Measurements from ENCODE around the gene HSD17B2. TPM values are rescaled to one million over a fixed set of nuclear protein-coding genes. Genes with fewer than 3 reads are reported as not detected.

The HSD17B2 gene
- polyA plus RNA-seq, 3 donors = not detected

- Histone ChIP-seq H3K79me2 (ENCODE audit: insufficient read depth, low read length) (no peaks in the 10 kb centered on the region), H3K9ac (ENCODE audit: insufficient read depth, low read length, poor library complexity, severe bottlenecking) (no peak overlapping the region), H3K4me1 (ENCODE audit: control insufficient read depth in 1 of 2, insufficient read depth in 2 of 2, low read length in 2 of 2) (no peaks in the 10 kb centered on the region), H3K36me3 (replicated peaks in 1 of 2; ENCODE audit: control insufficient read depth in 1 of 2, insufficient read depth in 2 of 2, low read length in 2 of 2) (no peaks in the 10 kb centered on the region), H3K27me3 (ENCODE audit: control insufficient read depth in 2 of 2, insufficient read depth in 2 of 2, low read length in 2 of 2) (peaks cover 0 to 2% of the 10 kb centered on the region in 2 donors), H2AFZ (ENCODE audit: insufficient read depth, low read depth, low read length, poor library complexity, severe bottlenecking) (no peak overlapping the region), H3K27ac (ENCODE audit: low read depth in 1 of 2, low read length in 2 of 2) (no peak overlapping the region), H3K4me2 (replicated peaks; ENCODE audit: extremely low read depth, low read length, poor library complexity, severe bottlenecking) (no peak overlapping the region), H4K20me1 (ENCODE audit: insufficient read depth, low read length) (no peaks in the 10 kb centered on the region), H3K4me3 (replicated peaks in 1 of 3; ENCODE audit: low read depth in 2 of 3, low read length in 3 of 3) (no peak overlapping the region), H3K9me3 (replicated peaks in 1 of 2; ENCODE audit: control insufficient read depth in 1 of 2, insufficient read depth in 1 of 2, low read length in 2 of 2) (no peaks in the 10 kb centered on the region)
- intact Hi-C loops (cut with micrococcal nuclease) = no loop called here
- H3K27me3 Mint-ChIP-seq (ENCODE audit: low read depth in 3 of 3) = peaks cover 4 to 12% (median 11%) of the 10 kb centered on the region in 3 donors
- H3K9me3 Mint-ChIP-seq = peaks cover 0 to 2% (median 0%) of the 10 kb centered on the region in 7 donors
- H3K4me3 Mint-ChIP-seq = no peak overlapping the region
- H3K36me3 Mint-ChIP-seq = no peaks in the 10 kb centered on the region
- no peak overlapping the region for H3K27ac Mint-ChIP-seq
- no peaks in the 10 kb centered on the region for H3K4me1 Mint-ChIP-seq
- DNase-seq = peak in 1 of 3 donors; percentile 9
- WGBS (ENCODE audit: insufficient coverage) = 80% methylated on average over 3 of the region's 7 CpGs
- no peak for TF ChIP-seq CTCF (IDR thresholded peaks at IDR 0.05)
Measured at GRCh38 chr16:82062645-82063058, 27.6 kb downstream of the HSD17B2 start.

DNA sequence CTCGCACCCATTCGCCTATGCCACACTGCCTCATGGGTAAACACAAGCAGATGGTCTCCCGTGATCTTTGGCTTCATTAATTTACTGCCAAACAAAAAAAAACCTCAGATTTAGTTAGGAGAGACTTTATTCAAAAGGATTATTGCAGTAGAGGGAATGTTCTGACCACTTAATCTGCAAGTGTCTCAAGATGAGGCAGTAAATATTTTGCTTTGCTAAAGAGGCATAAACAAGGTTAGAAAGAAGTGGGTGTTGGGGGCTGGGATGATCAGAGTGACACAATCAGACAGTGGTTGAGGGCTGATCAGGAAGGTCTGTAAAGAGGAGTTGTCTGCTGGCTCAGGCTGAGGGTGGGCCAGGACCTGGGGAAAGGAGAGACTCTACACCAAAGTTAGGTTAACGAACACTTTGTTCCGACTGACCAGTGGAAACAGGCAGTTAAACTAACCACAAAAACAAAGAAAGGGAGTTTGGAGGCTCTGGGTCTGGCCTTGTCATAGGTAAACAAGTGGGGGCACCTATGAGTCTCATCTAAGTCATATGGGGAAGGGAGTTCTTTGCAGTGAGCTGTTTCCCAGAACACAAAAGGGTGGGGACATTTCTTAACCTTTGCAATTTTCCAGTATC lies 28.5 kb downstream of the HSD17B2 start:
- Mint-ChIP-seq H3K27ac (no peak overlapping the region), H3K27me3 (ENCODE audit: low read depth in 3 of 3) (peaks cover 4 to 11% (median 10%) of the 10 kb centered on the region in 3 donors), H3K36me3 (no peaks in the 10 kb centered on the region), H3K4me3 (no peak overlapping the region), H3K4me1 (no peaks in the 10 kb centered on the region), H3K9me3 (peaks cover 0 to 2% (median 0%) of the 10 kb centered on the region in 7 donors)
- H3K4me2 ChIP-seq (replicated peaks; ENCODE audit: extremely low read depth, low read length, poor library complexity, severe bottlenecking) = no peak overlapping the region
- H3K36me3 ChIP-seq (replicated peaks in 1 of 2; ENCODE audit: control insufficient read depth in 1 of 2, insufficient read depth in 2 of 2, low read length in 2 of 2) = no peaks in the 10 kb centered on the region
- H3K27ac ChIP-seq (ENCODE audit: low read depth in 1 of 2, low read length in 2 of 2) = no peak overlapping the region
- no peaks in the 10 kb centered on the region for H3K4me1 ChIP-seq (ENCODE audit: control insufficient read depth in 1 of 2, insufficient read depth in 2 of 2, low read length in 2 of 2)
- no peak for TF ChIP-seq CTCF (IDR thresholded peaks at IDR 0.05)
- H3K9ac ChIP-seq (ENCODE audit: insufficient read depth, low read length, poor library complexity, severe bottlenecking) = no peak overlapping the region
- no peak overlapping the region for H3K4me3 ChIP-seq (replicated peaks in 1 of 3; ENCODE audit: low read depth in 2 of 3, low read length in 3 of 3)
- no peaks in the 10 kb centered on the region for H3K79me2 ChIP-seq (ENCODE audit: insufficient read depth, low read length)
- peaks cover 0 to 2% of the 10 kb centered on the region in 2 donors for H3K27me3 ChIP-seq (ENCODE audit: control insufficient read depth in 2 of 2, insufficient read depth in 2 of 2, low read length in 2 of 2)
- intact Hi-C loops (cut with micrococcal nuclease) = no loop called here
- no peak overlapping the region for H2AFZ ChIP-seq (ENCODE audit: insufficient read depth, low read depth, low read length, poor library complexity, severe bottlenecking)
- DNase-seq = no peak
- H3K9me3 ChIP-seq (replicated peaks in 1 of 2; ENCODE audit: control insufficient read depth in 1 of 2, insufficient read depth in 1 of 2, low read length in 2 of 2) = no peaks in the 10 kb centered on the region
- 50% methylated on average over 2 of the region's 5 CpGs for WGBS (ENCODE audit: insufficient coverage)
- no peaks in the 10 kb centered on the region for H4K20me1 ChIP-seq (ENCODE audit: insufficient read depth, low read length)
